GM19239 (cell line): ENCODE measurements around the gene NKAPL.
A peak's percentile ranks its signal among the peaks of the same experiment; 100 is the strongest.

Source experiments
- DNase-seq: peaks from one replicate; pipeline ENCODE4 v3.0.0; 2011; ENCODE audit warnings: low spot score; ENCODE audit not compliant: insufficient read length
- FAIRE-seq: peaks from 2 replicates; lab custom pipeline; 2011; peaks lifted over from hg19 to GRCh38; lab: Jason Lieb, UNC

The NKAPL gene

GRCh38 chr6:28258877-28259777, at the start of gene NKAPL:
Gene NKAPL, plus strand, starts transcription at chr6:28259297. Its CDS starts 75 bp downstream, at chr6:28259372.
- DNase-seq = no peak

DNA sequence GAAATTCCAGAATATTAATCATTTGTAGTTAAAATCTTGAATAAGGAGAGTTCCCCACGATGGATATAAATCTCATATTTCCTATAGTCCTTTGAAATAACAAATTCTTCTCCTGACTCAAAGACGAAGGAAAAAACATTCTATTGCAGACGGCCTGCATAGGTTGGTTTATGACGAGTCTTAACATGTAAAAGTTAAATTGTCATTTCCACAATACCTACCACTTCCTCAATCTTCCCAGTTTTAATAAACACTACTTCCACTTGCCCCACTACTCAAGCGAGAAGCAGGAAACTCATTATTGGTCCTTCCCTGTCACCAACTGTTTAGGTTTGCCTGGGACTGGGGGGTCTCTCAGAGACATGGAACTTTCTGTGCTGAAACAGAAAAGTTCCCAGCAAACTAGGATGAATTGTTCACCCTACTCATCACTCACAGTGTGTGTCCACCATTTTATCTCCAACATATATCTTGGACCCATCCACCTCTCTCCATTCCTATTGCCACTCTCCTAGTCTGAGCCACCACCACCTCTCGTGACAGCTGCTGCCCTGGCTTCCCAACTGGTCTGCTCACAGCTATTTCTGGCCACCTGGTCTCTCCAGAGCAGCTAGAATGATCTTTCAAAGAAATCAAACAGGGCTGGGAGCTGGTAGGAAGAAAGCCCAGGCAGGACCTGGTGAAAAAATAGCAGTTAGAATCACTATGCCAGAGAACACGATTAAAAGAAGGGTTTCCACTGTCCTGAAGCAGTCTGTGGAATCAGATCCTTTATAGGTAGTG, 49.2 kb upstream of the NKAPL start:
- DNase-seq = no peak
- peak; percentile 63 for FAIRE-seq

More at GRCh38 chr6:28258877-28259777, at the start of gene NKAPL:
- peak; percentile 64 for FAIRE-seq

DNA sequence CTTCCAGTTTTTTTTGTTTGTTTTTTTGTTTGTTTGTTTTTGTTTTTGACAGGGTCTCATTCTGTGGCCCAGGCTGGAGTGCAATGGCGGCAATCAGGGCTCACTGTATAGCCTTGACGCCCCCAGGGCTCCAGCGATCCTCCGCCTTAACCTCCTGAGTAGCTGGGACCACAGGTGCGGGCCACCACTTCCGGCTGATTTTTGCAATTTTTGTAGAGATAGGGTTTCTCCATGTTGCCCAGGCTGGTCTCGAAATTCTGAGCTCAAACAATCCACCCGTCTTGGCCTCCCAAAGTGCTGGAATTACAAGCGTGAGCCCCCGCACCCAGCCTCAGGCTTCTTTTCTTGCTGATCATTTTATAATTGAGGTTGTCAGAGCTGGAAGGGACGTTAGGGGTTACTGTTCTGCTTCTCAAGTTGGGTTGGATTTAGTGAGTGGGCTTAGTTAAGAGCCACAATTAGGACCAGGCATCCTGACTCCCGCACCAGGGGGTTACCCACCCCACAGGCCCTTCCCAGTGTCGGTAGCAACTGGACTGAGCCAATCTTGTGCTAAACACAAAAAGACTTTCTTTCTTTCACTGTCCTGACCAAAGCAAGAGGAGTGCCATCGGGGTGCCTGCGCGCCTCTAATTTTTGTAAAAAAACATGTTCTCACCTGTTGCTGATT, 47.1 kb upstream of the NKAPL start:
- FAIRE-seq = peak; percentile 33
- DNase-seq = no peak

GRCh38 chr6:28212510-28213212, 46.4 kb upstream of the NKAPL start:
- DNase-seq = peak; percentile 28
- FAIRE-seq = peak; percentile 83

- DNase-seq (no peak), FAIRE-seq (no peak)
Observed at GRCh38 chr6:28213213-28213523, 45.9 kb upstream of the NKAPL start.

GRCh38 chr6:28215425-28215824, 43.7 kb upstream of the NKAPL start:
- DNase-seq (no peak), FAIRE-seq (no peak)

DNA sequence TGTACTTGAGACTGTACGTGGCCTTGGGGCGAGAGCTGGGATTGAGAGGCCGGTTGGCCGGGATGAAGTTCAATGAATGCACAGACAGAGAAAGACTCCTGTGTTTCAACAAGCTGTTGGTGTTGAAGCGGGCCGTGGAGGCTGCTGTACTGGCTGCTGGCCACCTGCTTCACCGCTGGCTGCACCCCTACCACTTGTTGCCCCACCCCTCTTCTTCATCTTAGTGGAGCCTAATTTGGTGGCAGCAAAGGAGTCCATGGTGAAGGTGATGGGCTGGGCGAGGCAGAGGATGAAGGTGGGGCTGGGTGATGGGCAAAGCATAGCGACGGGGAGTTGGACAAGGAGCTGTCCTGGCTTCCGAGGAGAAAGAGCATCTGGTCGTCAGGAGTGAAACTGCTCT, 41.2 kb upstream of the NKAPL start:
- FAIRE-seq = no peak

DNA sequence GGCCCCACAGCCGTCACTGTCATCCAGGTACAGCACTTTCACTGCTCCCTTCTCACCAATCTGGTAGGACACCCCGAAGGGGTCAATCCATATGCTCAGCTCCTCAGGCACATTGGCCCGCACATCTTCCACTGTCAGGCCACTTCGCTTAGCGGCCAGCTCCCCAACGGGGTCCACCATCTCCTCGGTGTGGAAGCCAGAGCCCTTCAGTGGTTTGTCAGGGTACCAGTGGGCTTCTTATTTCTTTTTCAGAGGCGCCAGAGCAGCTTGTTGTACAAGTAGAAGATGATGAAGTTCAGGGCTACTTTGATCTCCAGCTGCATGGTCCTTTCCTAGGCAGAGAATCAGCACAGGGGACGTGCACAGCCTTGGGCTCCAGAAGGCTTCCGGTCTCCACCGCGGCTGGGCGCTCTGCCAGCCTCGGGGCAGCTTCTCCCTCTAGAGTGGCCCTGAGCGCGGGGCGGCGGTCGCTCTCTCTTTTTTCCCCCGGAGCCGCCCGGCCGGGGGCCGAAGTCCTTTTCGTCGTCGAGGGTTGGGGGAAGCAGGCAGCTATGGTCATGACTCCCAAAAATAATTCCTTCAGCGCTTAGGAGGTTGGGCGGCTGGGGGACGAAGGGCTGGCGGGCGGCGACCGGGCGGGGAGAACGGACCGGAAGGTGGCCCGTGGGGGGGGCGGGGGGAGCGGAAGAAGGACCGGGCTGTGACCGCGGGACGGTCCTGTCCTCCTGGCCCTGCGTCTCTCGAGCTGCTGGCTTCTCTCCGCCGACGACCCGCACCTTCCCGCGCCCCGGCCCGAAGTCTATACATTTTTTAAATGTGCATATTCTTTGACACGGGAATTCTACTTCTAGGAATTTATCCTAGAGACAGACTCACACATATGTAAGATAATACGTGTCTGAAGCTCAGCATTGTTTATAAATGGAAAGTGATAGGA, 40.5 kb upstream of the NKAPL start:
- DNase-seq (peak; percentile 51), FAIRE-seq (peak; percentile 75)

More for the DNA sequence above, 41.2 kb upstream of the NKAPL start:
- no peak for DNase-seq

DNA sequence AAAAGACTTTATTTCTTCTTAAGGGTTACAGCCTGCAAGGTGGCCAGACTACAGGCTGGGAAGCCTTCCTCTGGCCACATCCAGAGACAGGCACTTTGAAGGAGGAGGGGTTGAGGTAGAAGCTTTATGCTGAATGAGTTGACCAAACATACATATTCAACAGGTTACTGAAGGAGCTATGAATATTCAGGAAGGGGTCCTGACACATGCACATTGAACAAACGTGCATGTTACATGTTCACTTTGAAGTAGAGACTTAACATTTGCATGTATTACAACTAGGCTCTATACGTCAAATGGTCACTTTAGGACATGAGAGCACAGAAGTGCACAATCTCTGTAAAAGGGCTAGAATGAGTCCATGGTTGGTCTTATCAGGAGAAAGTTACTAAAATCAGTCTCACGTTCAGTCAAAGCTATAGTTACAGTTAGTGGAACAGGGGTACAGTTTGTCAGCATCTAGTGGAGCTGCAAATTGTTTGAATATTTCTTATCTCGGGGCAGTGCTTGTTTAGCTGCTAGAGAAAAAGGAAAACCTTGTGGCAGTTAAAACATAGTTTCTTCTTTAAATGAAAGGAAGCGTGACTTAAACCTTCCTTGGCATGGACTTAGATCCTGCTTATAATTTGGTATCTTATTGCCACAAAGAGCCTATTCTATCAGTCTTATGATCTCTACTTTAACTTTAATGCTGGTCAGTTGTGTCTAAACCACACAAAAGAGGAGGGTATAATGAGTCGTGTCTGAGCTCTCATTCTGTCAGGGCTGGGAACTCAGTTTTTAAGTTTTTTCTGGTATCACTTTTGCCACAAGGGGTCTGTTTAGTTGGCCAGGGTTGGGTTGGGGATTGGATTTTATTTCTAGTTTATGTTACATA, 38.6 kb upstream of the NKAPL start:
- no peak for DNase-seq

DNA sequence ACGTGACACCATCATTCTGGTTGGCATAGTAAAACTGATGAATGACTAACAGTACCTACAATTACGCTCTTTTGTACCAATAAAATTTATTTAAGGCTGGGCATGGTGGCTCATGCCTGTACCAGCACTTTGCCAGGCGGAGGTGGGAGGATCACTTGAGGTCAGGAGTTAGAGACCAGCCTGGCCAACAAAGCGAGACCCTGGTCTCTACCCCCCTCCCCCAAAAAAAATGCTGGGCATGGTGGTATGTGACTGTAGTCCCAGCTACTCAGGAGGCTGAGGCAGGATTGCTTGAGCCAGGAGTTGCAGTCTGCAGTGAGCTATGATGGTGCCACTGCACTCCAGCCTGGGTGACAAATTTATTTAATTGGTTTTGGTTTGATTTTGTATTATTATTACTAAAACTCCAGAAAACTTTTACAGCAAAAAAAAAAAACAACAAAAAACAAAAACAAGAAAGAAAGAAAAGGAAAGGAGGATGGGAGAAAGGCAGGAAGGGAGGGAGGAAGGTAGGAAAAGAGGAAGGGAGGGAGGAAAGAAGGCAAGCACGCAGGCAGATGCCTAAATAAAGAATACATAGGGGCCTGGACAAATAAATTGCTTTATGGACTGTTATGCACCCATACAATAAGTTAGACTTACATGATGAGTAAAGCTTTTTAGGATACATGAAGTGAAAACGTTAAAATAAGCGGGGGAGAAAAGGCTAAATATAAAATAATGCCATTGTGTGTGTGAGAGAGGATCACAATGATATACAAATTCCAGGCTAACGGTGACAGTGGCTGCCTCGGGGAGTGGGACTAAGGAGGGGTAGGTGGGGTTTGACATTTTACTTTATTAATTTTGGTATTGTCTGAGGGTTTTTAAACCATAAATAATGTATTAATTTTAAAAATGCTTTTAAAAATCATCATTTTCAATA, 34.7 kb upstream of the NKAPL start:
- FAIRE-seq = peak; percentile 35
- no peak for DNase-seq

More for the DNA sequence above, 38.6 kb upstream of the NKAPL start:
- no peak for FAIRE-seq

DNA sequence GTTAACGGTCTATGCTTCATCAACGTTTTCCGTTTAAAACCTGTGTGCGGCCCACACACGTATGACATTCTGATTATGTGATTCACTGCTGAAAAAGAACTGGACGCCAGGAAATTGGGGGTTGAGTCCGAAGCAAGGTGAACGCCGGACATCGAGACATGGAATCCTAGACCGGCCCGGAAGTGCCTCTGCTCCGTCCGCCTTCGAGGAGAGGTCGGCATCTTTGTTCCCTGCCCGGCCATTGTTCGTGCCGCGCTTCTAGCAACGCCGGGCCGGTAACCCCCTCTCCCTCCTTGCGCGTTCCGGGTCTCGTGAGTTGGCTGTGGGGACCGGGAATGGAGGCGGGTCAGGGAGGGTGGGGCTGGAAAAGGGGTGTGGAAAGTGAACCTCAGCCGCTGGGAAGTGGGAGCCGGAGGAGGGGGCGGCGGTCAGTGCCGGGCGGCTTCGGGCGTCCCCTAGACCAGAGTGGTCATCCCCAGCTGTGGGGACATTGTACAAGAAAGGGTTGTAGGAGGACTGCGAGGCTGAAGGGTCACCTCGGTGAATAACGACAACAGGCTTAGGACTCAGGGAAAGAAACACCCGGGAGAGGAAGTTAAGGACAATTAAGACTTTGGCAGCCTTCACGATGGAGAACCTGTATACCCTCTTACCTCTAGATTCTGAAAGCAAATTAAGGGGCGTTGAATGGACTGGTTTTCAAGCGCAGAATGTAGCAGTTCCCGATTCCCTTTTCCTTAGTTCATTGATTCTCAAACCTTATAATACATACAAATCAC, 33.9 kb upstream of the NKAPL start, which contains the start of gene ZSCAN9:
TSS of gene ZSCAN9 (plus strand) at position 220 of the 779 bp plus-strand sequence. CDS start 1,810 bp downstream, outside the sequence.
- DNase-seq = peak; percentile 67
- FAIRE-seq = peak; percentile 93

GRCh38 chr6:28226460-28226859, 32.6 kb upstream of the NKAPL start:
- DNase-seq = no peak
- no peak for FAIRE-seq

- DNase-seq = no peak
- FAIRE-seq = no peak
Observed at GRCh38 chr6:28232785-28233184, 26.3 kb upstream of the NKAPL start.

GRCh38 chr6:28235912-28236452, 23.1 kb upstream of the NKAPL start:
- FAIRE-seq = no peak
- no peak for DNase-seq

- DNase-seq (no peak), FAIRE-seq (peak; percentile 68)
Observed at GRCh38 chr6:28239636-28240035, 19.5 kb upstream of the NKAPL start.

GRCh38 chr6:28240471-28240870, 18.6 kb upstream of the NKAPL start:
- DNase-seq (no peak), FAIRE-seq (no peak)
